ENCODE data around the gene ORM2.
"Not testable (repeated sequence)": the region's sequence is repeated elsewhere in the genome, so short reads cannot be mapped to it uniquely, and the experiment has no call there.

Gene ORM2

DNA sequence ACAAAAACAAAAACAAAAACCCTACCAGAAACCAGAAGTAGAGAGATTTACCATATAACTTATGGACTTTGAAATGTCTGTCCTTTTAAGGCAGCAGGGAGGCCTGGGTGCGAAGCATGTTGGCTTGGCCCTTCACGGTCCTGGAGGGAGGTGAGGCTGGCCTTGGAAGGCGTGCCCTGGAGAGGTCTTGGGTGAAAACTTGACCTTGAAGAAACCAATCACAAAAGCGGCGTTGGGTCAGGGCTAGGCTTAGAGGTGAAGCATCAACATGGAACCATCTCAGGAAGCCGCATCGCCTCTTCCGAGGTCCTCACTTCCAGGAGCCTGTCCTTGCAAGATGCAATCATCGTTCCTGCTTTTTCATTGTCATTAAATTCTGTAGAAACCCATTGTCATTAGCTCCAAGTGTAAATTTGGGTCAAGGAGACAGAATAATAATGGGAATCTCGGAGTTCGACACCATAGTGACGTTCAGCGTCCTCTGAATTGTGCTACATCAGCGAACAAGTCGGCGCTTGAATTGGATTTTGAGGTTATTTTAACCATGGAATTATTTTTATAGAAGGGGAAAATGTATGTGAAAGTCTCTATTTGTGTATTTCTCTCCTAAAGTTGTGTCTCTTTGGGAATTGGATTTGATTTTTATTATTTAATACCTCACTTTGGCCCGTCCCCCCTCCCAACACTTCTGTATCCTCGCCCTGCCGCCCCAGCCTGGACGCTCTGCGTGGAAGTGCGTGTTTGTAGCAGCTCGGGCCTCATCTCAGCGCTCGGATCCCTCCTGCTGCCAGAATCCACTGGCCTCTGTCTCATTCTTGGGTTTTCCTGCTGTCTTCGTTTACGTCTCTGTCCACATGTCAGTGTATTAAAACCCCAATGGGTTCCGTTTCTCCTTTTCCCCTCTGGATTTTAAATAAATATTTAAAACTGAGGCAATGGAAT lies 17.8 kb upstream of the ORM2 start:
- no peak overlapping the region for H3K9ac ChIP-seq (ENCODE audit: low read length)
- H3K36me3 ChIP-seq (ENCODE audit: control insufficient read depth, insufficient read depth, low read length): peaks cover 4% of the 10 kb centered on the region
- H3K4me3 ChIP-seq (ENCODE audit: low read length): no peak overlapping the region
- H3K4me1 ChIP-seq (ENCODE audit: control insufficient read depth, insufficient read depth, low read length): no peaks in the 10 kb centered on the region
- no peak overlapping the region for H3K27ac ChIP-seq (ENCODE audit: low read depth, low read length)
- H3K27me3 ChIP-seq (ENCODE audit: control insufficient read depth, insufficient read depth, low read length): no peaks in the 10 kb centered on the region

DNA sequence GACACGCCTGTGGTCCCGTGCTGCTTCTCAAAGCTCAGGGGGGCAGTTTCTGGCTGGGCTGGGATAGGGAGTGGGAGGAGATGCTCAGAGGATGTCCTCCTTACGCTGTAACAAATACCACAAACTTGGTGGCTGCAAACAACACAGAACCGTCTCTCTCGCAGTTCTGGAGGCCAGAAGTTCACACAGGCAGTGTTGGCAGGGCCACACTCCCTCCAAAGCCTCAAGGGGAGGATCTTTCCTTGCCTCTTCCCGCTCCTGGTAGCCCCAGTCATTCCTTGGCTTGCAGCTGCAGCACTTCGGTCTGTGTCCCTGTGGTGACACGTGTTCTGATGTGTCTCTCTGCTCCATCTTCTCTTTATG lies 17.2 kb upstream of the ORM2 start:
- no peak overlapping the region for H3K4me3 ChIP-seq (ENCODE audit: low read length)
- peaks cover 4% of the 10 kb centered on the region for H3K36me3 ChIP-seq (ENCODE audit: control insufficient read depth, insufficient read depth, low read length)
- no peaks in the 10 kb centered on the region for H3K4me1 ChIP-seq (ENCODE audit: control insufficient read depth, insufficient read depth, low read length)
- H3K27me3 ChIP-seq (ENCODE audit: control insufficient read depth, insufficient read depth, low read length): no peaks in the 10 kb centered on the region
- no peak overlapping the region for H3K27ac ChIP-seq (ENCODE audit: low read depth, low read length)
- H3K9ac ChIP-seq (ENCODE audit: low read length): no peak overlapping the region

DNA sequence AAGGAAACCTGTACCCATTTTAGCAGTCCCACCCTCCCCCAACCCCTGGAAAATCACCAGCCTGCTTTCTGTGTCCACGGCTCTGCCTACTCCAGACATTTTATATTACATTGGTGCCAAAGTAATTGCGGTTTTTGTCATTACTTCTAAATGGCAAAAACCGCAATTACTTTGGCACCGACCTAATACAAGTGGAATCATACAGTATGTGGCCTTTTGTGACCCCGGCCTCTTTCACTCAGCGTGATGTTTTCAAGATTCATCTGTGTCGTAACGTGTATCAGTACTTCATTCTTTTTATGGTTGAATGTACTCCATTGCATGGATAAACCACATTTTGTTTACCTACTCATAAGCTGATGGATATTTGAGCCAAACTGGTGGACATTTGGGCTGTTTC lies 16.5 kb upstream of the ORM2 start:
- H3K27me3 ChIP-seq (ENCODE audit: control insufficient read depth, insufficient read depth, low read length): no peaks in the 10 kb centered on the region
- no peak overlapping the region for H3K9ac ChIP-seq (ENCODE audit: low read length)
- H3K4me3 ChIP-seq (ENCODE audit: low read length): no peak overlapping the region
- H3K36me3 ChIP-seq (ENCODE audit: control insufficient read depth, insufficient read depth, low read length): peaks cover 4% of the 10 kb centered on the region
- H3K4me1 ChIP-seq (ENCODE audit: control insufficient read depth, insufficient read depth, low read length): no peaks in the 10 kb centered on the region
- no peak overlapping the region for H3K27ac ChIP-seq (ENCODE audit: low read depth, low read length)

DNA sequence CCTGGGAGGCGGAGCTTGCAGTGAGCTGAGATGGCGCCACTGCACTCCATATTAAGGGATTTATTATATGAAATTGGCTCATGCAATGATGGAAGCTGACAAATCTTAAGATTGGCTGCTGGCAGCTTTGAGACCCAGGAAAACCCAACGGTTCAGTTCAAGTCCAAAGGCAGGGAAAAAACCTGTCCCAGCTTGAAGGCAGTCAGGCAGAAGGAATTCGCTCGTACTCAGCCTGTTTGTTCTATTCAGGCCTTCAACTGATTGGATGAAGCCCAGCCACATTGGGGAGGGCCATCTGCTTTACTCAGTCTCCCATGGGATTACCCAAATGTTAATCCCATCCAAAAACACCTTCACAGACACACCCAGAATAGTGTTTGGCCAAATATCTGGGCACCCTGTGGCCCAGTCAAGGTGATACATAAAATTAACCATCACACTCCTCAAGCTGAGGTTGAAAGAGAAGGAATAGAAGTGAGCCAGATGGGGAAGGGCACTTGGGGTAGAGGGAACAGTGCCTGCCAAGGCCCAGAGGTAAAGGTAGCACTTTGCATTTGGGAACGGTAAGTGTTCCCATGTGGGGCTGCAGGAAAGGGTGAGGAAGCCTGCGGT lies 15.3 kb upstream of the ORM2 start:
- H3K27me3 ChIP-seq (ENCODE audit: control insufficient read depth, insufficient read depth, low read length): no peaks in the 10 kb centered on the region
- no peak overlapping the region for H3K9ac ChIP-seq (ENCODE audit: low read length)
- H3K27ac ChIP-seq (ENCODE audit: low read depth, low read length): no peak overlapping the region
- no peaks in the 10 kb centered on the region for H3K4me1 ChIP-seq (ENCODE audit: control insufficient read depth, insufficient read depth, low read length)
- H3K4me3 ChIP-seq (ENCODE audit: low read length): no peak overlapping the region
- H3K36me3 ChIP-seq (ENCODE audit: control insufficient read depth, insufficient read depth, low read length): peaks cover 4% of the 10 kb centered on the region

DNA sequence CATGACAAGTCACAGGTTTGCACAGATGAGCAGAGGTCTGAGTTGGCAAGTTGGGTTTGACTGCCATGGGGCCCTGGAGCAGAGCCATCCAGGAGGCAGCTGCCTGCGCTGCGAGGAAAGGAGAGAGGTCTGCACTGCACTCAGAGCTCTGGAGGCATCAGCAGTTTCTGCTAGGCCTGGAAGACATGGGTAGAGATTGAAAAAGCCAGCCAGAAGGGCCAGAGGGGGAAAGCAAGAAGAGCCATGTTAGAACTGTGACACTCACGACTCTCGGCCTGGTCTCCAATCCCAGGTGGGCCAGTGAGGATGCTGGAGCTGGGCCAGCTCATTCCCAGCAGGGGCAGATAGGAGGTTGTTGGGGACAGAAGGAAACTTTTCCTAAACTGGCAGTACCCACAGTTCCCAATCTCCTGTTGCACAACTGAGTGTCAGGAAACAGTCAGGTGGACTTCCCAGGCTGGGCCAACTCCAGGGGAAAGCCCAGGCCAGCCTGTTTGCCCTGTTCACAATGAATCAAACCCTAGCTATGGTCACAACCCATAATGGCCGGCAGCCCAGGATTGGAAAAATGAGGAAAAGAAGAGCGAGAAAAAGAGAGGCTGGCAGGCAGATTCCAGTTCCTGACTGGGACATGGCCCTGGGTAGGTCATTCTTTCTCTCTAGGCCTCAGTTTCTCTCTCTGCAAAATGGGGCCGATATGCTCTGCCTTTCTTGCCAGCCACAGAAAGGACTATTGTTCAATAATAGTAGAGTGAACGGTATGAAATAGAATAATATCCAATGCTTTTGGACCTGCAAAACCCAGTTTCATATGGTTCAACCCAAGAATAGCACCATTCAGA lies 14.6 kb upstream of the ORM2 start:
- Histone ChIP-seq H3K27ac (ENCODE audit: low read depth, low read length) (no peak overlapping the region), H3K27me3 (ENCODE audit: control insufficient read depth, insufficient read depth, low read length) (no peaks in the 10 kb centered on the region)

DNA sequence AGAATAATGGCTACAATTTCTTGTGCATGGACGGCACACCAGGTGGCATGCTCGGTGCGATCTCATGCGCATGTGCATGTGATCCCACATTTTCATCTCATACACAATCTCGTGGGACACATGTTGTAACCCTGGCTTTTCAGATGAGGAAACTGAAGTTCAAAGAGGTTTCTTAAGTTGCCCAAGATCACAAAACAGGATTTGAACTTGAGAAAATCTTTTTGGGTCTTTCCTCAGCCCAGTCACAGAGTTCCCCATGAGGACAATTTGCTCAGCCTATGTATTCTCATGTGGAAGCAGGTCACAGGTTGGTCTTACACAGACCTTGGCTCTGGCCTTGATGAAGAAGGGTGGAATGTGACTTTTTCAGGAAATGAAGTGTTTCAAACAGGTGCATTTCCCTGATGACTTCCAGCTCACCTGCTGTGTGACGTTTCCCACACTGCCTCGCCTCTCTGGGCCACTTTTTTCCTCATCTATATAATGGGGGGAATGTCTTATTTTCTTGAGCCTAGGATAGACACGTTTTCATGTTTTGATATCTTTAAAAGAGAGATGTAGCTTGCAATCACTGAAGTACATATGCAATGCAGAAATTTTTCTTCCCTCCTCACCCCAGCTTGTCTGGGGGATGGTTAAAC lies 13.8 kb upstream of the ORM2 start:
- H3K27ac ChIP-seq (ENCODE audit: low read depth, low read length): no peak overlapping the region
- no peaks in the 10 kb centered on the region for H3K4me1 ChIP-seq (ENCODE audit: control insufficient read depth, insufficient read depth, low read length)
- no peaks in the 10 kb centered on the region for H3K27me3 ChIP-seq (ENCODE audit: control insufficient read depth, insufficient read depth, low read length)
- H3K4me3 ChIP-seq (ENCODE audit: low read length): no peak overlapping the region
- no peaks in the 10 kb centered on the region for H3K36me3 ChIP-seq (ENCODE audit: control insufficient read depth, insufficient read depth, low read length)
- H3K9ac ChIP-seq (ENCODE audit: low read length): no peak overlapping the region

More for the DNA sequence above, 14.6 kb upstream of the ORM2 start:
- H3K4me3 ChIP-seq (ENCODE audit: low read length): no peak overlapping the region
- no peak overlapping the region for H3K9ac ChIP-seq (ENCODE audit: low read length)
- no peaks in the 10 kb centered on the region for H3K4me1 ChIP-seq (ENCODE audit: control insufficient read depth, insufficient read depth, low read length)
- peaks cover 4% of the 10 kb centered on the region for H3K36me3 ChIP-seq (ENCODE audit: control insufficient read depth, insufficient read depth, low read length)

DNA sequence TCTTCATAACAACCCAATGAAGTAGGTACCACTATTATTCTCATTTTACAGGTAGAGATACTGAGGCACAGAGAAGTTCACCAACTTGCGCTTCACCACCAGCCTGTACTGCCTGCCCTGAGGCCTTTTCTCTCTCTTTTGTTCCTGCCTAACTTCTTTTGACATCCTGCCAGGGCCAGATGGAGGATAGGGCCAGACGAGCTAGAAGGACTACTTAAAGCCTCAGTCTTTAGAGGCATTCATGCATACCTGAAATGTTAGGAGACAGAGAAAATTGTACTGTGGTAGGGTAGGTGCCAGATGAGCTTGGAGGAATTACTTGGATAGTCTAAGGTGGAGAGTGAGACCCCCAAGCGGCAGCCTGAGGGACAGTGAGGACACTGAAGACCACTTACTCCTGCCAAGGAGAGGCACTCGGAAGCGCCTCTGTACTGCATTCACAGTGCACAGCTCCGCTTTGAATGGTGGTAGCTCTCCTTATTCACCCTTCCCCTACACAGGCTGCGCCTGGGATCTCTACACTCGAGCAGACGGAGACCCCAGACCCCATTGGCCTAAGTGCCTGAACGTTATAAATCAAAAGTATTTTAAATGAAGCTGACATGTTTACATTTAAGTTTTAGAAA lies 13.0 kb upstream of the ORM2 start:
- Histone ChIP-seq H3K9ac (ENCODE audit: low read length) (no peak overlapping the region), H3K27ac (ENCODE audit: low read depth, low read length) (no peak overlapping the region), H3K4me1 (ENCODE audit: control insufficient read depth, insufficient read depth, low read length) (no peaks in the 10 kb centered on the region), H3K4me3 (ENCODE audit: low read length) (no peak overlapping the region), H3K27me3 (ENCODE audit: control insufficient read depth, insufficient read depth, low read length) (no peaks in the 10 kb centered on the region), H3K36me3 (ENCODE audit: control insufficient read depth, insufficient read depth, low read length) (no peaks in the 10 kb centered on the region)

DNA sequence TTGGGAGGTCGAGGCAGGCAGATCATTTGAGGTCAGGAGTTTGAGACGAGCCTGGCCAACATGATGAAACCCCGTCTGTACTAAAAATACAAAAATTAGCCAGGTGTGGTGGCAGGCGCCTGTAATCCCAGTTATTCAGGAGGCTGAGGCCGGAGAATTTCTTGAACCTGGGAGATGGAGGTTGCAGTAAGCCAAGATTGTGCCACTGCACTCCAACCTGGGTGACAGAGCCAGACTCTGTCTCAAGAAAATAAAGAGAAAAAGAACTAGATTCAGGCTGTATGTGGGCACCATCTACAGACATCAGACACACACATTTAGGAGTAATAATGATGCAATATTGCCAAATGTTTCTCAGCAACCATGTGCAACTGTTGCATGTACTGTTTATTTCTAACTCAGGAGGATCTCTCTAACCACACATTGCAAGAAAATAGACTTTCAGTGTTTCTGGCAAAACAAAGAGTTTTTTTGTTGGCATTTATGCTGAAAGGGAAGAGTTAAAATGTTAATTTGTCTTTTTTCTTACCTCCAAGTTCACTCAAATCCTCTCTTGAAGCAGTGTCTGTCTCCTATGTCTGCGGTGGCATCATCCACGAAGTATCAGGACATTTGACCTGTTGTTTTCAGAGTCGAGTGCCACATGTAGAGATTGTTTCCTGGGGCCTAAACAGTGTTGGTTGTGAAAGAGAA lies 11.9 kb upstream of the ORM2 start:
- no peaks in the 10 kb centered on the region for H3K4me1 ChIP-seq (ENCODE audit: control insufficient read depth, insufficient read depth, low read length)
- H3K36me3 ChIP-seq (ENCODE audit: control insufficient read depth, insufficient read depth, low read length): no peaks in the 10 kb centered on the region
- no peak overlapping the region for H3K4me3 ChIP-seq (ENCODE audit: low read length)
- H3K9ac ChIP-seq (ENCODE audit: low read length): no peak overlapping the region
- H3K27ac ChIP-seq (ENCODE audit: low read depth, low read length): no peak overlapping the region
- H3K27me3 ChIP-seq (ENCODE audit: control insufficient read depth, insufficient read depth, low read length): no peaks in the 10 kb centered on the region

GRCh38 chr9:114318416-114318815 lies 11.3 kb upstream of the ORM2 start:
- Histone ChIP-seq H3K9ac (ENCODE audit: low read length) (no peak overlapping the region), H3K4me1 (ENCODE audit: control insufficient read depth, insufficient read depth, low read length) (no peaks in the 10 kb centered on the region), H3K36me3 (ENCODE audit: control insufficient read depth, insufficient read depth, low read length) (no peaks in the 10 kb centered on the region), H3K27ac (ENCODE audit: low read depth, low read length) (no peak overlapping the region), H3K4me3 (ENCODE audit: low read length) (no peak overlapping the region), H3K27me3 (ENCODE audit: control insufficient read depth, insufficient read depth, low read length) (no peaks in the 10 kb centered on the region)

- Histone ChIP-seq H3K27me3 (ENCODE audit: control insufficient read depth, insufficient read depth, low read length) (no peaks in the 10 kb centered on the region), H3K4me1 (ENCODE audit: control insufficient read depth, insufficient read depth, low read length) (no peaks in the 10 kb centered on the region), H3K27ac (ENCODE audit: low read depth, low read length) (no peak overlapping the region), H3K4me3 (ENCODE audit: low read length) (no peak overlapping the region), H3K36me3 (ENCODE audit: control insufficient read depth, insufficient read depth, low read length) (no peaks in the 10 kb centered on the region), H3K9ac (ENCODE audit: low read length) (no peak overlapping the region)
These were observed 10.5 kb upstream of the ORM2 start for GRCh38 chr9:114319147-114319546.

DNA sequence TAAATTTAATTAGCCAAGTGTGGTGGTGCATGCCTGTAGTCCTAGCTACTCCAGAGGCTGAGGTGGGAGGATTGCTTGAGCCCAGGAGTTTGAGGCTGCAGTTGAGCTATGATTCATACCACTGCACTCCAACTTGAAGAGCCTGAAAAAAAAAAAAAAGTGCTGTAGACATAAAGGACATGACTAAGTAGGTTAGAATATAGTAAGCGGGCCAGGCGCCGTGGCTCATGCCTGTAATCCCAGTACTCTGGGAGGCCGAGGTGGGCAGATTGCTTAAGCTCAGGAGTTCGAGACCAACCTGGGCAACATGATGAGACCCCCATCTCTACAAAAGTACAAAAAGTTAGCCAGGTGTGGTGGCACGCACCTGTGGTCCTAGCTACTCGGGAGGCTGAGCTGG lies 9.0 kb upstream of the ORM2 start:
- H3K4me3 ChIP-seq (ENCODE audit: low read length); H3K27ac ChIP-seq (ENCODE audit: low read depth, low read length); H3K9ac ChIP-seq (ENCODE audit: low read length); H3K4me1 ChIP-seq (ENCODE audit: control insufficient read depth, insufficient read depth, low read length); H3K27me3 ChIP-seq (ENCODE audit: control insufficient read depth, insufficient read depth, low read length); H3K36me3 ChIP-seq (ENCODE audit: control insufficient read depth, insufficient read depth, low read length): not testable (repeated sequence)
